Activated naive CD4-positive, alpha-beta T cell treated with anti-CD3 and anti-CD28 coated beads for 36 hours (primary cell): Measurements from ENCODE around the gene VAV2. TPM values are rescaled to one million over a fixed set of nuclear protein-coding genes. Genes with fewer than 3 reads are reported as not detected.

Source experiments
- CTCF ChIA-PET: fragments of 350-600 bp; sonication (Branson Sonifier 250); formaldehyde crosslinking; loops from one replicate; lab custom pipeline; 2021; ENCODE audit warnings: antibody characterized with exemption; lab: Charles Lee
- DNase-seq: peaks from one replicate; pipeline ENCODE4 v3.0.0-alpha.2; 2020
- H3K27ac Mint-ChIP-seq: one replicate; pipeline ENCODE4 v1.8.0; 2021; ENCODE audit warnings: mild to moderate bottlenecking, mixed read lengths
- H3K27me3 Mint-ChIP-seq: one replicate; pipeline ENCODE4 v1.8.0; 2021; ENCODE audit warnings: low read depth, mixed read lengths
- H3K36me3 Mint-ChIP-seq: one replicate; pipeline ENCODE4 v1.8.0; 2021; ENCODE audit warnings: low read depth, mixed read lengths
- H3K4me1 Mint-ChIP-seq: one replicate; pipeline ENCODE4 v1.8.0; 2021; ENCODE audit warnings: low read depth, mixed read lengths
- H3K4me3 Mint-ChIP-seq: one replicate; pipeline ENCODE4 v1.8.0; 2021; ENCODE audit warnings: mild to moderate bottlenecking, moderate library complexity, mixed read lengths
- H3K9me3 Mint-ChIP-seq: one replicate; pipeline ENCODE4 v1.8.0; 2021; ENCODE audit warnings: mixed read lengths
- intact Hi-C: fragments of 100-400 bp; cut with micrococcal nuclease; formaldehyde crosslinking; loops from one replicate; pipeline ENCODE4 v1.15.1; 2023
- total RNA-seq, 2 experiments: library from RNA; stranded (reverse); gene quantifications; one replicate each; pipeline ENCODE4 v1.2.3, GENCODE V29; 2021

Gene VAV2
- total RNA-seq, 2 experiments from 2014 or later, result 3.4 to 3.8 TPM

DNA sequence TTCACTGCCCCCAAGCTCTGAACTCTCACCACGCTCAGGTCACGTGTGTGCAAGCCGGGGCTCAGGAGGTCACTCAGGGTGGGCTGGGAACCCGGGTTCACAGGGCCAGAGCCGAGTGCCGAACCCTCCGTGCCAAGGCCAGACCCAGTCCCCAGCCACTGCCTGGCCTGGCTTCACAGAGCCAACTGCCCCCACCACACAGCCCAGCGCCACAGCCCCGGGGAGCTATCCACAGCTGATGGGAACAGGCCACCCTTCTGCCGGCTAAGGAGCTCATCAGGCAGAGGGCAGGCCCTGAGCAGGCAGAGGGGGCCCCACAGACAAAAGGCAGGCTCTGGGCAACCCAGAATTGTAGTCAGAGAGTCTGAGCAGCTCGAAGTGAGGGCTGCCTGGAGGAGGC, 117.0 kb downstream of the VAV2 start:
- intact Hi-C loops, result no loop called here
- CTCF ChIA-PET, result no interaction called here
- Mint-ChIP-seq H3K27ac (no peak overlapping the region), H3K4me3 (no peak overlapping the region), H3K9me3 (no peaks in the 10 kb centered on the region), H3K36me3 (no peaks in the 10 kb centered on the region), H3K4me1 (peaks cover 5% of the 10 kb centered on the region), H3K27me3 (peaks cover 3% of the 10 kb centered on the region)
- DNase-seq, result no peak

DNA sequence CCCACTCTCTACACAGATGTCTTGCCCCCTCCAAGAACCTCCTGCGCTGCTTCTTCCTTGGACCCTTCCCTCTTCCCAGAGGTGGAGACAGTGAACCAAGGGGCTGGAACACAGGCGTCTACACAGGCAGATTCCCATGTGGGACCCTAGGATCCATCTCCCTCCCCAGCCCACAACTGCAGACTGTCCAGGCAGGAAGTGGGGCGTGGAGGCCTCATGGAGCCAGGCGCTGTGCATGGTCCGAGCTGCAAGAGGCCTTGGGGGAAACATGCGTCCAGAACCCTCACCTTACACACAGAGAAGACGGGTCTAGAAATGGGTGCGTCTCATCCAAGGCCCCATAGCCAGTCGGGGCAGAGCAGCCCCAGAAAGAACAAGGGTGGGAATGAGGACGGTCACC, 117.5 kb downstream of the VAV2 start:
- H3K27me3 Mint-ChIP-seq, result peaks cover 8% of the 10 kb centered on the region
- H3K27ac Mint-ChIP-seq, result no peak overlapping the region
- DNase-seq, result no peak
- H3K36me3 Mint-ChIP-seq, result no peaks in the 10 kb centered on the region
- intact Hi-C loops, result no loop called here
- CTCF ChIA-PET, result no interaction called here
- H3K4me3 Mint-ChIP-seq, result no peak overlapping the region
- peaks cover 9% of the 10 kb centered on the region for H3K4me1 Mint-ChIP-seq
- no peaks in the 10 kb centered on the region for H3K9me3 Mint-ChIP-seq

DNA sequence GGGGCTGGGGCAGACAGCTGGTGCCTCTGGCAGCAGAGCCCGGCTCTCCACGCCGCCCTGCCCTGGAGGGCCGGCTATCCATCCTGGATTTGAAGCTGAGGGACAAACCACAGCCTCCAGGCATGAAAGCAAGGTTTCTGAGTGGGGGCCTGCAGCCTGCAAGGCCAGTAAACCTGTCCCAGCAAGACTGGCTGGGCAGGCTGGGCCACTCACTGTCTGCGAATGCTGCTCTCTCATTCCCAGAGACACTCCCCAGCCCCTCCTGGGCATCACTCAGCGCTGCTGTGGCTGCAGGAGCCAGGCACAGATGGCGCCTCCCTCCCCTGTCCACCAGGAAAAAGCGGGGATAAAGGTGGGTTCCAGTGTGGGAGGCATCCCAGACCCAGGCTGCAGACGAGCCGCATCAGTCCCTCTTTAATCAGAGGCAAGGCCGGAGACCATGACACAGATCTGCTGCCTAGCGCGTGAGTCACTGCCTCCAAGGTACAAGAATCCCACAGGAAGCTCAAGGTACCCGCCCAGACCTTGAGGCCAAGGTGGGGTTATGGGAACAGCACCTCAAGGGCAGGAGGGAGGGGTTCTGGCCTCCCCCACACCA, 118.0 kb downstream of the VAV2 start:
- Mint-ChIP-seq H3K27me3 (peaks cover 10% of the 10 kb centered on the region), H3K27ac (no peak overlapping the region), H3K4me3 (no peak overlapping the region), H3K4me1 (peaks cover 11% of the 10 kb centered on the region), H3K9me3 (no peaks in the 10 kb centered on the region), H3K36me3 (no peaks in the 10 kb centered on the region)
- DNase-seq, result no peak
- CTCF ChIA-PET, result no interaction called here
- intact Hi-C loops, result no loop called here

DNA sequence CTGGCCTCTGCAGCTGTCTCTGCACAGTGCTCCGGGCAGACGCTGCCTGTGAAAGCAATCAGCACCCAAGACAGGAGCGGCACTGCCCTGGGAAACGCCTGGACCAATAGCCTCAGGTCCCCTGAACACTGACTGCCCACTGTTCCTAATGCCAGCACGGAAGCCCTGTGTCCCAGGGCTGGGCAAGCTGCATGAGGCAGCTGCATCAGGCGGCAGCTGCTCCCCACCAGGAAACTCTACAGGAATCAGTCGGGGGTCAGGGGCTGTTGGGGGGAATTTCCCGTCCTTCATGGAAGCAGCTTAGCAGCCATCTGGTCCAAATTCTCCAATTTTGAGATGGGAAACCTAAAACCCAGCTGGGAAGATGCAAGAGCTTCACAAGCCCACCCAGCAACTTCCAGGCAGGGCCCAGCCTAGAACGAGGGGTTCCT, 118.6 kb downstream of the VAV2 start:
- intact Hi-C loops, result no loop called here
- H3K4me3 Mint-ChIP-seq, result no peak overlapping the region
- peaks cover 11% of the 10 kb centered on the region for H3K4me1 Mint-ChIP-seq
- peaks cover 10% of the 10 kb centered on the region for H3K27me3 Mint-ChIP-seq
- no peaks in the 10 kb centered on the region for H3K9me3 Mint-ChIP-seq
- CTCF ChIA-PET, result interaction anchor here (0.5 to 1.2 kb wide), 2 partner anchors 121 to 128 kb away, joined by 3 read pairs; no protein-coding TSS in a partner anchor
- no peaks in the 10 kb centered on the region for H3K36me3 Mint-ChIP-seq
- no peak for DNase-seq
- H3K27ac Mint-ChIP-seq, result no peak overlapping the region

DNA sequence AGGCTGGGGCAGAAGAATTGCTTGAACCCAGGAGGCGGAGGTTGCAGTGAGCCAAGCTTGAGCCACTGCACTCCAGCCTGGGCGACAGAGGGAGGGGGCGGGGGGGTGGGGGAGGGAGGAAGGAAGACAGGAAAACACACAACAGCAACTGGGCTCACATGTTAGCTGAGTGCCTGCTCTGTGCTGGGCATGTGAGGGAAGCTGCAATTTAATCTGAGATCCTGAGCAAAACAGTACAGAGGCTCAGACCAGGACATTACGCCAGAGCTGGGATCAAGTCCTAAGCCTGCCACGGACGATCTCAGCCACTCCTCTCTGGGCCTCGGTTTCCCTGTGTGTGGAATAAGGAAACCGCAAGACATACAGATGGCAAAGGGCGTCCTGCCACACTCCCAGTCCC, 119.1 kb downstream of the VAV2 start:
- H3K36me3 Mint-ChIP-seq, result no peaks in the 10 kb centered on the region
- H3K9me3 Mint-ChIP-seq, result no peaks in the 10 kb centered on the region
- CTCF ChIA-PET, result interaction anchor here (0.5 to 1.2 kb wide), 2 partner anchors 121 to 127 kb away, joined by 3 read pairs; no protein-coding TSS in a partner anchor
- peaks cover 11% of the 10 kb centered on the region for H3K4me1 Mint-ChIP-seq
- no peak overlapping the region for H3K27ac Mint-ChIP-seq
- H3K27me3 Mint-ChIP-seq, result peaks cover 10% of the 10 kb centered on the region
- intact Hi-C loops, result no loop called here
- no peak for DNase-seq
- H3K4me3 Mint-ChIP-seq, result no peak overlapping the region

DNA sequence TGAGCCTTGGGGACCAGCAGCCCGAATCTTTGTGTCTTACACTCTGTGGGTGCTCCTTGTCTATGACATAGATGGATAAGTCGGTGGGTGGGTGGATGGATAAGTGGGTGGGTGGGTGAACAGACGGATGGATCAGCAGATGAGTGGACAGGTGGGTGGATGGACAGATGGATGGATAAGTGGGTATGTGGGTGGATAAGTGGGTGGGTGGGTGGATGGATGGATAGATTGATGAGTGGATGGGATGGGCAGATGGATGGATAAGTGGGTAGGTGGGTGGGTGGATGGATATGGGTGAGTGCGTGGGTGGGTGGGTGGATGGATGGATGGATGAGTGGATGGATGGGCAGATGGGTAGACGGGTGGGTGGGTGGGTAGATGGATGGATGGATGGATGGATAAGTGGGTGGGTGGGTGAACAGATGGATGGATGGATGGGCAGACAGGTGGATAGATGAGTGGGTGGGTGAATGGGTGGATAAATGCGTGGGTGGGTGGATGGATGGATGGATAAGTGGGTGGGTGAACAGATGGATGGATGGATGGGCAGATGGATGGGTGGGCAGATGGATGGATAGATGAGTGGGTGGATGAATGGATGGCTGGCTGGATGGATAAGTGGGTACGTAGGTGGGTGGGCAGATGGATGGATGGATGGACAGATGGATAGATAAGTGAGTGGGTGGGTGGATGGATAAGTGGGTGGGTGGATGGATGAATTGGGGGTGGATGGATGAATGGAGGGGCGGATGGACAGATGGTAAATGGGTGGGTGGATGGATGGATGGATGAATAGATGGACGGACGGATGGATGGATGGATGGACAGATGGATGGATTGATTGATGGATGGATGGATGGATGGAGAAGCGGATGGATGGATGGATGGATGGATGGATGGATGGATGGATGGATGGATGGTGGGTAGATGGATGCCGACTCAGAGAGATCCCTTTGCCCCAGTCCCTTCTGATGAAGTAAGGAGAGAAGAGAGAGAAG, 121.2 kb downstream of the VAV2 start:
- Mint-ChIP-seq H3K9me3 (peaks cover 3% of the 10 kb centered on the region), H3K27ac (no peak overlapping the region), H3K27me3 (peaks cover 10% of the 10 kb centered on the region), H3K4me3 (no peak overlapping the region), H3K36me3 (no peaks in the 10 kb centered on the region), H3K4me1 (peaks cover 11% of the 10 kb centered on the region)
- DNase-seq, result no peak
- intact Hi-C loops, result no loop called here
- CTCF ChIA-PET, result no interaction called here

DNA sequence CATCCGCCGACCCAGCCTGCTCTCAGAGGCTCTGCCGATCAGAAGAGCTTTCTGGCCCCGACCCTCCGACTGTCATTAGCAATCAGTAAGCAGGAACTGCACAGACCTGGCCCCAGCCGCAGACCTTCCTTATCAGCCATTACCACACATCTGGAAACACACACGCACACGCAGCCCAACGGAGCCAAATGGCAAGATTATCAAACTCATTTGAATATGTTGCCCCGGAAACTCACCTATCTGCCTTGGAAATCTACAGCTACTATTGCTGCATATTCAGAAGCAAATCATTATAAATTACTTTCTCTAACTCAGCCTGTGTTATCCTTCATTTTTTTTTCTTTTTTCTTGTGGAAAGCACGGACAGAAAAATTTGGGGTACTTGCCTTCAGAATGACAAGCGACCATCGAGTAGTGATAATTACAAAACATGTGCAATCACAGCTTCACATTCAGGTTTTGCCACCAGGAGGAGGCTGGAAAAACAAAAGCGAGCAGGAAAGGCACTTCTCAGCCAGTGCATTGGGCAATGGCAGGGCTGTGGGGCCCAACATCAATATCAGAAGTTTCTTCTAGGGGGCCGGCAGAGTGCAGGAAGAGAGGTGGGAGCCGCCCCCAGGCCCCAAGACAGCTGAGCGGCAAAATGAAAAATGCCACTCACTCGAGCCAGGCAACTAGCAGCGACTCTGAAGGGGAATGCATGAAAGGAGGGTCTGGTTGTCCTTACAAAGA, 122.3 kb downstream of the VAV2 start:
- no peak overlapping the region for H3K4me3 Mint-ChIP-seq
- peaks cover 10% of the 10 kb centered on the region for H3K27me3 Mint-ChIP-seq
- intact Hi-C loops, result no loop called here
- H3K36me3 Mint-ChIP-seq, result no peaks in the 10 kb centered on the region
- H3K27ac Mint-ChIP-seq, result no peak overlapping the region
- CTCF ChIA-PET, result no interaction called here
- peaks cover 11% of the 10 kb centered on the region for H3K4me1 Mint-ChIP-seq
- DNase-seq, result peak; percentile 29
- peaks cover 7% of the 10 kb centered on the region for H3K9me3 Mint-ChIP-seq

DNA sequence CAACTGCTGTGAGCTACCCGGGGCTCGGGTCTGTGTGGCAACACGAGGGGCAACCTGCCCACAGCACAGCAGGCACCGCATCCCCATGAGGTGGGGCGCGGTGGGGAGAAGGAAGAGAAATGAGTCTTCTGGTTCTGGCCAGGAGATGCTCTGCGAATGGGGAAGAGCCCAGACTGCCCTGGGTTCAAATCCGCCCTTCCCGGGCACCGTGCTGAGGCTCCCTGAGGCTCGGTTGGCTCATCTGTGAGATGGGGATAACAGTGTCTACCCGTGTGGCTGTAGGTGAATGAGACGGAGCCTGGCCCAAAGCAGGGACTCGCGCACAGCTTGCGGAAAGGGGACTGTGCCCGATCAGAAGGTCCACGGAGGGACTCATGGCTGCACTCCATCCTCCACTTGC, 123.9 kb downstream of the VAV2 start:
- Mint-ChIP-seq H3K9me3 (peaks cover 7% of the 10 kb centered on the region), H3K36me3 (no peaks in the 10 kb centered on the region), H3K27ac (no peak overlapping the region), H3K27me3 (peaks cover 10% of the 10 kb centered on the region), H3K4me3 (no peak overlapping the region), H3K4me1 (peaks cover 11% of the 10 kb centered on the region)
- intact Hi-C loops, result no loop called here
- DNase-seq, result no peak
- CTCF ChIA-PET, result no interaction called here

DNA sequence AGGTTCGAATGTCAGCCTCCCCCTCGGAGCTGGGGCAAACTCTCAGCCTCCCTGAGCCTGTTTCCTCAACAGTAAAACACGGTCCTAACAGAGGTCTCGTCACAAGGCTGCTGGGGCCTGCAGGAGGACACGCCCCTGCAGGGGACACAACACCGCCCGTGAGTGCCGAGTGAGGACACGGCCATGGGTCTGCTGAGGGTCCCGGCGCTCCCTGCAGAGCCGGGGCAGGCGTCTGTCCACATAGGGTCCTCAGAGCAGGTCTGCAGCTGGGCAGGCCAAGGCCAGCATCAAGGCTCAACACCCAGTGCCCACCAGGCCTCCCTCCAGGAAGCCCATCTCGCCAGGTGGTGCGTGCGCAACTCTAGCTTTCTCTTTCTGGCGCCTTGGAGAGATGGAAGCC, 125.2 kb downstream of the VAV2 start:
- CTCF ChIA-PET, result no interaction called here
- no peak overlapping the region for H3K27ac Mint-ChIP-seq
- no peak overlapping the region for H3K4me3 Mint-ChIP-seq
- H3K27me3 Mint-ChIP-seq, result peaks cover 10% of the 10 kb centered on the region
- peaks cover 11% of the 10 kb centered on the region for H3K4me1 Mint-ChIP-seq
- intact Hi-C loops, result no loop called here
- H3K9me3 Mint-ChIP-seq, result peaks cover 7% of the 10 kb centered on the region
- no peaks in the 10 kb centered on the region for H3K36me3 Mint-ChIP-seq
- no peak for DNase-seq

DNA sequence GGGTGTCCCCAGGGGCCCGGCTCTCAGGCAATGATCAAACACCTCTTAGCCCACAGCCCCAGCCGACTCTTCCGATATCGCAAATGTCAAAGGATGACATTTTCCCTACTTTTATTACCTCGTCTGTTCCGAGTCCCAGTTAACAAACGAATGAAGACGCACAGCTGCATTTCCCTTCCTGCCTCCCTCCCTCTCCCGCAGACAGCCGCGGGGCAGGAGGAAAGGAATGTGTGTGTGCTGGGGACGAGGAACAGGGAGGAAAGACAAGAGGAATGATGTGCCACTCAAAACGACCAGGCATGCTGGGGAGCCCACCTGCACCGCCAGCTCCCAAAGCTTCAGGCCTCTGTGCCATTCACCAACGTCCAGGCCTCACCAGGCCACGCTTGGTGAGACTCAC, 128.1 kb downstream of the VAV2 start:
- H3K4me3 Mint-ChIP-seq, result no peak overlapping the region
- CTCF ChIA-PET, result no interaction called here

DNA sequence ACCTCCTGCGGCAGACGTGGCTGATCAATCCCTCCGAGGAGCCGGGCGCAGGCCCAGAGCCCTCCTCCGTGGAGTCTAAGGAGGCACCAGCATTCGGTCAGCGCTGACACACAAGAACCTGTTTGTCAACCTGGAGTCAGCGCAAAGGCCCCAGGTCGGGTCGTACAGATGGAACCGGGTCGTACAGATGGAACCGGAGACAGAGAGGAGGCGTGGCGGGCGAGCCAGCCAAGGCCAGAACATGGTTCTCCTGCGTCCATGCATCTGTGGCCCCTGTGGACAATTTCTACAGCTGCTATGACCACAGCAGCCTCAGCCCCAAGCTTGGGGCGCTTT, 128.9 kb downstream of the VAV2 start:
- H3K9me3 Mint-ChIP-seq, result peaks cover 7% of the 10 kb centered on the region
- intact Hi-C loops, result no loop called here
- no peaks in the 10 kb centered on the region for H3K4me1 Mint-ChIP-seq
- H3K27ac Mint-ChIP-seq, result no peak overlapping the region
- H3K27me3 Mint-ChIP-seq, result no peaks in the 10 kb centered on the region
- CTCF ChIA-PET, result no interaction called here
- H3K4me3 Mint-ChIP-seq, result no peak overlapping the region
- DNase-seq, result no peak
- no peaks in the 10 kb centered on the region for H3K36me3 Mint-ChIP-seq

More for the DNA sequence above, 128.1 kb downstream of the VAV2 start:
- Mint-ChIP-seq H3K36me3 (no peaks in the 10 kb centered on the region), H3K9me3 (peaks cover 7% of the 10 kb centered on the region), H3K27ac (no peak overlapping the region), H3K4me1 (no peaks in the 10 kb centered on the region), H3K27me3 (no peaks in the 10 kb centered on the region)
- intact Hi-C loops, result no loop called here
- no peak for DNase-seq

DNA sequence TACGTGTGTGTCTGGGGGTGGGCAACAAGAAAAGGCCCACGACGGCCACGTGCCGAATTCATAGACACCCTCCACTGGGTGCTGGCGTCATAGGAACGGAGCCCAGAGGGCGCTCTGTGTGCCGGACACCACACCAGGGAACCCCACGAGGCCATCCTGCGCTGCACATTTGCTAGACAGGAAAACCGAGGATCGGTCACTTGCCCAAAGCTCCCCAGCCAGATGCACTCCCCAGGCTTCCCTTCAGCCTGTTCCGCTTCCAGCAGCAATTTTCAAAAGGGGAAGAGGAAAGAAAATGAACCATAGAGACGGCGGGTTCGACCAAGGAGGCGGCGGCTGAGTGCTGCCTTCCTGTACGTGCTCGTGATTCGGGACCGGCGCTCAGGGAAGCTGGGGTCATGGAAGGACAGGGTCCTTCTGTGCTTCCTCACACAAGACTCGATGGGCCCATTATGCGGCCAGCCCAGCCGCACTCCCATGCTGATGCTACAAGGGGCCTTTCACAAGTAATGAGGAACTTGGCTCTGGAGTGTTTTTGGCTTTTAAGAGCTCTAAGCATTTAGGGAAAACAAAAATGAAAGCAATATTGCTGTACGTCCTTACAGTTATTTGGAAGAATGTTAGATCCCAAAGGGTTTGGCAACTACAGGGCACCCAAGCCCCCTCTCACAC, 129.4 kb downstream of the VAV2 start:
- no peaks in the 10 kb centered on the region for H3K27me3 Mint-ChIP-seq
- intact Hi-C loops, result no loop called here
- H3K36me3 Mint-ChIP-seq, result no peaks in the 10 kb centered on the region
- CTCF ChIA-PET, result no interaction called here
- H3K9me3 Mint-ChIP-seq, result peaks cover 7% of the 10 kb centered on the region
- H3K4me3 Mint-ChIP-seq, result no peak overlapping the region
- H3K27ac Mint-ChIP-seq, result no peak overlapping the region
- no peak for DNase-seq
- H3K4me1 Mint-ChIP-seq, result no peaks in the 10 kb centered on the region
